Hematopoietic multipotent progenitor cell treated with erythropoietin and hydrocortisone succinate and interleukin-3 and kit ligand, for 6 days (in vitro differentiated cells): Measurements from ENCODE around the gene GIMAP7.
"Not testable (repeated sequence)": the region's sequence is repeated elsewhere in the genome, so short reads cannot be mapped to it uniquely, and the experiment has no call there.

Experiments
- DNase-seq: peaks from one replicate; pipeline ENCODE4 v3.0.0-alpha.2; 2015

Gene GIMAP7

DNA sequence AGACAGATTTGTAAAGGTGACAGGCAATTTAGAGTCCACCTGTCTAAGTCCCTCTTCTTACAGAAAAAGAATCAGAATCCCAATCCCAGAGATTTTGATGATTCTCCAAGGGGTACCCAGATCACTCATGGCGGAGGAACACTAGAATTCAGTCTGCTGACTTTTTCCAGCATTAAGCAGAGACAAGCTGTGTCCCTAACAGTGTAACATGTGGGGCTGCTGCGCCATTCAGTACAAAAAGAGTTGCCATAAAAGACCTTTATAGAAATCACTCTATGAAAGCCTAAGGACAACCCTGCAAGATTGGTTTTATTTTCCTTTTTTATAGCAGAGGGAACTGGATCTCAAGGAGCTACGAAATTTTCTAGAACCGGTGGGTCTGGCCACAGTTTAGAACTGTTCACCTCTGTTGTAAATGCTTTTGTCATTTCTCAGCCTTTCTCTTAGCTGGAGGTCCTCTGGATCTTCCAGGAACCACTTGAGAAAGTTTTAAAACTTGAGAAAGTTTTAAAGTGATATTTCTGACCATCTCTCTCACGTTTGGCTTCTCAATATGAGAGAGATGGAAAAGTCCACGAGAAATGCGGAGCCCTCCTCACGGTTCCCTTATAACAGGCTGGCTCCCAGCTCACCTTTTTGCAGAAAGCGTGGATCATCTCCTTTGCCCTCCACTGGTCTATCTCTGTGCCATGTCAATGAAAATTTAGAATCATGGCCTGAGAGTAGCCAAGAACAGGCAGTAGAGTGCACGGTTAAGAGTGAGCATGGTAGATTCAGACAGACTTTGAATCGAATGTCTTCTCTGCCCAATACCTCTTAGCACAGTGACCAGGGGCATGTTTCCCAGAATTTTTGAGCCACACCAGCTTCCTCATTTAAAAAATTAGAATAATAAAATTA lies 826 bp downstream of the GIMAP7 start:
- DNase-seq, result peak; percentile 18

DNA sequence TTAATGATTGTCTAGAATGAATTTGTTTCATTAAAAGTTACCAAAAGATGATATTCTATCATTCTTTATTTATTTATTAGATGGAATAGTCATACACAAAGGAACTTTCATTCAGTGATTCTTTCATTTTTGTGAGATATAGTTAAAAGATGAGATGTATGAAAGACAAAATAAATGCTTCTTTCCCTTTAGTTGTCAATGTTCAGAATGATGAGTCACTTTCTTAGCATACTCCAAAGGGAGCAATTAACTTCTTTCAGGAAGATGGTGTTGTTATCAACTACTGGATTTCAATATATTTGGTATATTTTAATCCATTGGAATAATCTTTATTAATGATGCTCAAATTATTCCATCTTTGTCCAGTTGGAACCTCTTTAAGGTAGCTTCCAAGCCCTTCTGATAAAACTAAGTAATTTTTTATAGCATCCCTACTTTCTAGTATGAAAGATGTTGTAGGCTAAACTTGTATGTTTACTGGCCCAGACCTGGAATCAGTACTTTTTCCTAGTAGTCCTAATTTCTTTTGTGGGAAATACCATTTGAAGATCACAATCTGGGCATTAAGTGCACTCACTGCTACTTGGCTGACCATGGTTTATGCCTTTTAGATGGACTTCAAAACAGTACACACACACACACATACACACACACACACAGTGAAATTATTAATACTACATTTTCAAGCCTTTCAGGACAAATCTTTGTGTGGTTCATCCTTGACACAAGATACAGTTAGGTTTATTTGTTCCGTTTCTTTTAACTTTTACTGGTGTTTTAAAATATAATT lies 2.5 kb downstream of the GIMAP7 start:
- DNase-seq, result no peak

DNA sequence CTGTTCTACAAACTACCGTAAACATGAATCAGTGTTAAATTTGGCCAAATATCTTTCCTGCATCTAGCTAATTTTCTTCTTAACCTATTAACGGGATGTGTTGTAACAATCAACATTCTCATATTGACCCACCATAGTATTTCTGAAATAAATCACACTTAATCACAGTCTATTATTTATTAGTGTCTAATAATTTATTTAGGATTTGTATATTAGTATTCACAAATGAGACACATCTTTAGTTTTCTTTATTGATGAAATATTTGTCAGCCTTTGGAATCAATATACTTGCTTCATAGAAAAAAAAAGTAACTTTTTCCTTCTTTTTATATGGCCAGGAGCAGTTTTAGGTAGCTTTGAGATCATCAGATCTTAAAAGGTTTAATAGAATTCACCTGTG lies 4.6 kb downstream of the GIMAP7 start:
- DNase-seq, result no peak

DNA sequence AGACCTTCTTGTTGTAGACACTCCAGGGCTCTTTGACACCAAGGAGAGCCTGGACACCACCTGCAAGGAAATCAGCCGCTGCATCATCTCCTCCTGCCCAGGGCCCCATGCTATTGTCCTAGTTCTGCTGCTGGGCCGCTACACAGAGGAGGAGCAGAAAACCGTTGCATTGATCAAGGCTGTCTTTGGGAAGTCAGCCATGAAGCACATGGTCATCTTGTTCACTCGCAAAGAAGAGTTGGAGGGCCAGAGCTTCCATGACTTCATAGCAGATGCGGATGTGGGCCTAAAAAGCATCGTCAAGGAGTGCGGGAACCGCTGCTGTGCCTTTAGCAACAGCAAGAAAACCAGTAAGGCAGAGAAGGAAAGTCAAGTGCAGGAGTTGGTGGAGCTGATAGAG lies 5.5 kb downstream of the GIMAP7 start:
- no peak for DNase-seq

DNA sequence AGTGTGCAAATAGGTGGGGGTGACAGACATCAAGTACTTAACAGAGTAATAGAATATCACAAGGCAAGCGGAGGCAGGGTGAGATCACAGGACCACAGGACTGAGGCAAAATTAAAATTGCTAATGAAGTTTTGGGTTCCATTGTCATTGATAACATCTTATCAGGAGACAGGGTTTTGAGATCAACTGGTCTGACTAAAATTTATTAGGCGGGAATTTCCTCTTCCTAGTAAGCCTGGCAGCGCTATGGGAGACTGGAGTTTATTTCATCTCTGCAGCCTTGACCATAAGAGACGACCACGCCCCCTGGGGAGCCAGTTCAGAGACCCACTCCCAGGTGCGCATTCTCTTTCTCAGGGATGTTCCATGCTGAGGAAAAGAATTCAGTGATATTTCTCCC lies 8.3 kb downstream of the GIMAP7 start:
- DNase-seq, result not testable (repeated sequence)

DNA sequence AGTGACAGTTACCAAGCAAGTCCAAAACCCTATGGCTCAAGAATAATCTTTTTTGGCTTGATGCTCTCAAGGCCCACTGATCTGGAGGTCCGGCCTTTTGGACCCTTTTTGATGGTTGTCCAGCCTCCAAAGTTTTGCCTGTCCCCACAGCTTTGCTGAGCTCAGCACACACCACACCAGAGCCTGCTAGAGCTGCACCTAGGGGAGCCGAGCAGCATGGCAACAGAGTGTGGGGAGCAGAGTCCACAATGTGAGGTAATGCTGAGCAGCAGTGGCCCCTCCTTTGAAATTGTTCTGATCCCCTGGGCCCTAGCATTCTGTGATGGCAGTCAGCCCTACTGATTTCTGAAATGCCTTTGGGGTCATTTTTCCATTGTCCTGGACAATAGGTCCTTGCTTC lies 9.3 kb downstream of the GIMAP7 start:
- no peak for DNase-seq

DNA sequence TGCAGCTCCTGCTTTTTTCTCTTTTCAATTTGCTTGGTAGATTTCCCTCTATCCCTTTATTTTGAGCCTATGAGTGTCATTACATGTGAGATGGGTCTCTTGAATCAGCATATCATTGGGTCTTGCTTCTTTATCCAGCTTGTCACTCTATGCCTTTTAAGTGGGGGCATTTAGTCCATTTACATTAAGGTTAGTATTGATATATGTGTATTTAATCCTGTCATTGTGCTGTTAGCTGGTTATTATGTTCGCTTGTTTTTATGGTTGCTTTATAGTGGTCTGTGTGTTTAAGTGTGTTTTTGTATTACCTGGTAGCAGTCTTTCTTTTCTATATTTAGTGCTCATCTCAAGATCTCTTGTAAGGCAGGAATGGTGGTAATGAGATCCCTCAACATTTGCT lies 17.0 kb downstream of the GIMAP7 start:
- no peak for DNase-seq

DNA sequence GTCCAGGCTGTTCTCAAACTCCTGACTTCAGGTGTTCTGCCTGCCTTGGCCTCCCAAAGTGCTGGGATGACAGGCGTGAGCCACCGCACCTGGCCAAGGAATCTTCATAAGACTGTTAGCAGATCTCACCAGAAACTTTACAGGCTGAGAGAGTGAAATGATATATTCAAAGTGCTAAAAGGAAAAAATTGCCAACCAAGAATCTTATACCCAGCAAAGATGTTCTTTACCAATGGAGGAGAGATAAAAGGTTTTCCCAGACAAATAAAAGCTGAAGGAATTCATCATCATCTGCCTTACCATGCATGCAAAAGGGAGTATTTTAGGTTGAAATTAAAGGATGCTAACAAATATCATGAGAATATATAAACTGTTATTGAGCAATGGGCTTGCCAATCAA lies 23.6 kb downstream of the GIMAP7 start:
- DNase-seq, result no peak

DNA sequence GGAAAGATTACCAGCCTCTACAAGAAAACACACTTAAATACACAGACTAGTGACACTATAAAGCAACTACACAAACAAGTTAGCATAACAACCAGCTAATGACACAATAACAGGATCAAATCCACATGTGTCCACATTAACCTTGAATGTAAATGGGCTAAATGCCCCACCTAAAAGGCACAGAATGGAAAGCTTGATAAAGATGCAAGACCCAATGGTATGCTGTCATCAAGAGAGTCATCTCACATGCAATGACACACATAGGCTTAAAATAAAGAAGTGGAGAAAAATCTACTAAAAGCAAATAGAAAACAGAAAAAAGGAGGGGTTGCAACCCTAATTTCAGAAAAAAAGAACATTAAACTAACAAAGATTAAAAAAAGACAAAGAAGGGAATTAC lies 38.5 kb downstream of the GIMAP7 start:
- DNase-seq, result no peak

DNA sequence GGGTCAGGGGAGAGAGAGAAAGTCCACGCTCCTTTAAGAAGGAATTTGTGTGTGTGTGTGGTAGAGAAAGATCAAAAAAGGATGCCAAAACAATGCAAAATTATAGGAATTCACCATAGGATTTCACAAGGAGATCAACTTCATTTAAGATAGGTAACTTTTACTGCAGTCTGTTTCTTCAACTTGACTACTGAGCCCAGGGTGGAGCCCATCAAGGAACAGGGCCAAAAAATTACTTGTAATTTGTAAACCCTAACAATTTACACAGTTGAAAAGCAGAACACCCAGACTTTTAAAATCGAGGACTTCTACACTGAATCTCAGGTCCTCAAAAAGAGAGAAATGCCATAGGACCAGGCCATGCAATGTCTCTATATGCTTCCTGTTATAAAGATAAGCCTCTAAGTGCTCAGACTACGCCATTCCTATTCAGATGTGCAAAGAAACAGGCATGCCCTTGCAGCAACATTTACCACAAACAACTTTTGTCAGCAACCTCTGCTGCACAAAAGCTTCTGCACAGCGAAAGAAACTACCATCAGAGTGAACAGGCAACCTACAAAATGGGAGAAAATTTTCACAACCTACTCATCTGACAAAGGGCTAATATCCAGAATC lies 42.0 kb downstream of the GIMAP7 start:
- peak; percentile 77 for DNase-seq

DNA sequence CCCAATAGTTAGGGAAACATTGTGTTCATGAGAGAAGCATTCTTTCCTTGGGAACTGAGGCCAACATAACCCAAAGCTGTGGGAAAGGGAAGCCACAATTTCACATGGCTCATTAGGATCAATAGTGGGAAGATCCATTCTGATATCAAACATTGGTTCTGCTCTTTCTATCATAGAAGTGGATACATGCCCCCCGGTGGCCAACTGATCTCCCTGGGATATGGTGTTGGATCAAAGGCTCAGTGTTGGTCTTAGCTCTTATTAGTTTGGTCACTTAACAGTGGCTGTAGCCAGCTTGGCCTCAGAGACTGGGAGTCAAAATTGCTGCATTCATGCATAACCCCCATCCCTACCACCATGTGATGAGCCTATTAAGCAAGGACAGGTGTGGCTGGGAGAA lies 45.8 kb downstream of the GIMAP7 start:
- peak; percentile 8 for DNase-seq

DNA sequence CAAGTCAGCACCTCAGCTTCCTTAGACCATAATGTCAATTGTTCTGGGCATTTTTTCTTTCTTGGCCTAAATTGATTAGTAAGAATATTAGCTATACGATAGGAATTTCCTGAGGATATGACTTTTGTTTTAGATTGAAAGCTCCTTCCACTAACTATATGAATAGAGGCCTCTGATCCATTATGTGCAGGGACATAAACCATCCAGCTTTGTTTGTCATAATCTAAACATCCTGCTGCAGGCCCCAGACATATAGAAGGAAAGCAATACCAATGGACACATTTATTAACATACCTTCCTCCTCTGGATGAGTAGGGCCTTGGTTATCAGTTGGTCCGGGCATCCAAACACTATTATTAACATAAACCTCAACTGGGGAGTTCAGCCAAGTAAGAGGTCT lies 48.2 kb downstream of the GIMAP7 start:
- no peak for DNase-seq

DNA sequence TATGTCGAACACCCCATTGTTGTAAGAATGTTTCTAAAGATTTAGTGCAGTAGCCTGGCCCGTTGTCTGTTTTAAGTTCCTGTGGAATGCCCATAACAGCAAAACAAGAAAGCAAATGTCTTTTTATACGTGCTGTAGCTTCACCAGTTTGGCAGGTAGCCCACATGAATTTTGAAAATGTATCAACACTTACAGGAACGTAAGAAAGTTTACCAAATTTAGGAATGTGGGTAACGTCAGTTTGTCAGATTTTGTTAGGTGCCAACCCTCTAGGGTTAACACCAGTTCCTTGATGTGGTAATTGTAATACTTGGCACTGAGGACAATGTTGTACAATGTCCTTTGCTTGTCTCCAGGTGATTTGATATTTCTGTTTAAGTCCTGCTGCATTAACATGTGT lies 49.3 kb downstream of the GIMAP7 start:
- DNase-seq, result no peak

DNA sequence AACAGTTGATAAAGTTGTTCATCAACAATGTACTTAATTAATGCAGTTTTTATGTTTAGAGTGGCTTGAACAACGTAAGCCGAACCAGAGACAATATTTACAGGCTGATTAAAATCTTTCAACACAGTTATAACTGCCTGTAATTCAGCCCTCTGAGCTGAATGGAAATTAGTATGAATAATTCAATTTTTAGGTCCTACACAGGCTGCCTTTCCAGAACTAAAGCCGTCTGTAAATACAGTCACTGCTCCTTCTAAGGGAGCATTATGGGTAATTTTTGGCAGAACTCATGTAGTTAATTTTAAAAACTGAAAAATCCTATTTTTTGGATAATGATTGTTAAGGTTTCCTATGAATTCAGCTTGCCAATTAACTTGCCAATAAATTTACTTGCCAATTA lies 49.9 kb downstream of the GIMAP7 start:
- DNase-seq, result no peak

DNA sequence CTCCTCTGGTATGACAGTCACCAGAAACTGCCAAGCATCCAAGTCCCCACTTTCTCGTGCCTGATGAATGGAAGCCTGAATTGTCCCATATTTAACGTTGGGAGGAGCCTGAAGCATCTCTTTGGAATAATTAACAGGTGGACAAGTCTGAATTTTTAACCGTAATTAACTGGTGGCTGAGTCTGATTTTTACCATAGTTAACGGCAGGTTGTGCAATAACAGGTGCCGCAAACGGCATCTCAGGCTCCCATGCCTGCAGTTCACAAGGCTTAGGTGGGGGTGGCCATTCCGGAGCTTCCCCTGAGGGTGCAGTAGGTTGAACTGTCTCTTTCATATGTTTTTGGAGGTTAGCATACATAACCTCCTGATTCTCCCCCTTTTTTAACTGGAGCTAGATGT lies 50.6 kb downstream of the GIMAP7 start:
- DNase-seq, result no peak

DNA sequence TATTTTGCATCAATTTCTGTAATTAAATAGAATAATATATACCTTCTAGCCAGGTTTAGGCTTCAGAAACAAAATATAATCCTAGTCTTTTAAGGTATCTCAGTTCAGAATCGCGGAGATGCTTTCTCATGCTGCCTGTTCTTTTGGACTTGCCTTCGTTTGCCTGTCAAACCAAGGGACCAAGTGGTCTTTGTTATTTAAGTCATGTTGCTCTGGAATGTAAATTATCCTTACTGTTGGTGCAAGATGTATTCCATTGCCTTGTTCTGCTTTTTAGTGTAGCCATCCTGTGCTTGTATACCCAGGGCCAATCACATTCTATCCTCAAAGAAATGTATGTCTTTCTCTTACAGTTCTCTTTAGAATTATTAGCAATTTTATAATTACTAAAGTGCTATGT lies 51.5 kb downstream of the GIMAP7 start:
- no peak for DNase-seq

DNA sequence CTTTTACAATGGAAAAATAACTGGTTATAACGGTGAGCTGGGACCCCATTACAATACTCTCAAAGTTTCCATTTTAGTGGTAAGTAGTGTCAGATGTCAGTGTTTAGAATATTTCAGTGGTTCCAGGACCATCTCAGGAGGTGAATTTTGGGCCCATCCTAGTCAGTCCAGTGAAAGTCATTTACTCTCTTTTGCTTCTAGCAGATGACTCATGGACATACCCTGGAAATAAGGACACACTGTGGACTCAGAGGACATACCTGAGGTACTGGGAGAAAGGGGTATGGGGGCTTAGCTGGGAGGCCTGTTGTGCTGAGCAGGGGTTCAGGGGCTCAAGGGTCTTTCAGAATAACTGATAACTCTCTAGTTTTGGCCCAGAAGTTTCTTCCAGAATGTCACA lies 51.9 kb downstream of the GIMAP7 start:
- no peak for DNase-seq

DNA sequence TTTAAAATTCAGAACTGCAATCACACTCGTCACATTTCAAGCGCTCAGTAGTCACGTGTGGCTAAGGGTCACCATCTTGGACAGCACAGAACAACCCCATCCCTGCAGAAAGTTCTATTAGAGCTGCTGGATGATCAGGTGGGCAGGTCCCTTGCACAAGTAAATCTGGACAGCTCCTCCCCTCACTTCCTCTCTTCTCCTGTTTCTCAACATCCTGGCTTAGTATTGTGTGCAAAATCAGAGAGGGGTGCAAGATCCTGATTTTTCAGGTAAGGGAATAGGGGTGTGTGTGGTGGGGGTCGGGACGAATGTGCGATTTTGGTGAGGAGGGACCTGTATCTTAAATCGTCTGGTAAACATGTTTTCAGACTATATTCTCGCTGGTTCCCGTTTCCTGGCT lies 52.5 kb downstream of the GIMAP7 start, which contains the start of gene GIMAP4:
Gene GIMAP4 (plus strand): TSS at position 222 of the 400 bp plus-strand sequence. CDS start 2,512 bp downstream, outside the sequence.
- no peak for DNase-seq

DNA sequence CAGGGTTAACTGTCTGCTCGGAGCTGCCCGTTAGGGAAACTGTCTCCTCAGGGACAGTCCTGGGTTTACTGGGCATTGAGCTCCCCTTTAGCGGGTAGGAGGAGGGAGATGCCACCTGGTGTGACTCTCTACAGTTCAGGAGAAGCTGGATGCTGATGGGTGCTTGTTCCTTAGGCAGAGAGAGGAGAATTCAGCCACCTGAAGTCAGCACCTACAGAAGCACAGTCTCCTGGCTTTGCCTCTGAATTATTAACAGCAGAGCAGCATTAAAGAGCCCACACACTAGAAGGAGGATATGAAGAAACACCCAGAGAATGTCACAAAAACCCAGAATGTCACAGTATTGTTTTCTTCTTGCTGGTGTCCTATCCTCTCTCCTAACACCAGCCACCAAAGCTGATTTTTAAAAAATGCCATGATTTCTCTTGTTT lies 53.2 kb downstream of the GIMAP7 start:
- no peak for DNase-seq

DNA sequence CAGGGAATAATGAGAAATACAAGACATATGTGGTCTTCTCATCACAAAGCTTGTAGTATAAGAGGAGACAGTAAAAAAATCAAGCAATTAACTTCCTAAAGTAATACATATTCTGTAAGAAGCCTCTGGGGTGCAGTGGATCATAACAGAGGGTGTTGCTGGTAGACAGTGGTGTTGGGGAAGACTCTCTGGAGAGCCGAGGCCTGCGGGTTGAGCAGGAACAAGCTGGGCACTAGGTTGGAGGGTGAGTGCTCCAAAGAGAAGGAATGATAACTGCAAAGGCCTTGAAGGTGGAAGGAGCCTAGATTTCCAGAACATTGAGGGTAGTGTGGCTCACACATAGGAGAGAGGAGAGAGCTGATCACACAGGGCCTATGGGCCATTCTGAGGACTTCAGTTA lies 54.0 kb downstream of the GIMAP7 start:
- no peak for DNase-seq

DNA sequence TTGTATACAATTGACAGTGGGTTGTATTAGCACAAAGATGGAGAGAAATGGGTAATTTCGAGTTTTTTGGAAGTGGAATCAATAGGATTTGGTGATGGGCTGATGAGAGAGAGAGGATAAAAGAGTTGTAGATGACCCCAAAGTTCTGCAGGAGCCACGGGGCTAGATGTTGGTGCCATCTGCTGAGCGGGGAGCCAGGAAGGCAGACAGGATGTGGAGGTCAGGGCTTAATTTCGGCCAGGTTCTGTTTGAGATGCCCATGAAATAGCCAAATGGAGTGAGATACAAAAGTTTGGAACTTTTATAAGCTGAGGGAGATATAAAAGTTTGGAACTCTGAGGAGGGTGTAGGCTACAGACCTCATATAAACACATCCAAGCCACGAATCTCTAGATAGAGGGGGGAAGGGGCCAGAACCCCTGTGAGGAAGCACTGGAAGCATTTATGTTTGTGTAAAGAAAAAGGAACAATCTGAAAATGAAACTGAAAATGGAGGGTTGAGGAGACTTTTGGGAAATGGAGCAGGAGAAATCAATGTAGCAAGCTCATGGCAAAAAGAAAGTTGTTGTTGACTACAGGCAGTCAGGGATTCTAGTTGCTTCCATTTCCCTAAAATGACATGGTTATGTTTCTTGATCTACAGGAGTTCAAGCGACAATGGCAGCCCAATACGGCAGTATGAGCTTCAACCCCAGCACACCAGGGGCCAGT lies 54.7 kb downstream of the GIMAP7 start:
- no peak for DNase-seq
